Tibial nerve (tissue), 4 donors: ENCODE data around the gene RBL2.
"Not testable (repeated sequence)": the region's sequence is repeated elsewhere in the genome, so short reads cannot be mapped to it uniquely, and the experiment has no call there.

Source experiments
- EP300 ChIP-seq, 2 donors: sonication (generic); formaldehyde crosslinking; IDR thresholded peaks; one replicate each; pipeline ENCODE4 v1.6.1; 2017; ENCODE audit warnings: antibody characterized with exemption in 2 of 2, mild to moderate bottlenecking in 1 of 2
- POLR2A ChIP-seq, 2 donors: fragments of 450-650 bp; IDR thresholded peaks; one replicate each; pipeline ENCODE4 v1.6.1; 2017; ENCODE audit warnings: antibody characterized with exemption in 2 of 2, mild to moderate bottlenecking in 2 of 2, moderate library complexity in 2 of 2
- TF ChIP-seq, protein P1 (sequence below), 5 experiments: fragments of 200-600 bp in 3 of 5; fragments of 450-650 bp in 2 of 5; sonication (generic) in 3 of 5; IDR thresholded peaks; one replicate each; pipeline ENCODE4 v1.5.1; 2016 to 2019; ENCODE audit warnings: antibody characterized with exemption in 5 of 5, mild to moderate bottlenecking in 3 of 5, moderate library complexity in 2 of 5

DNA sequence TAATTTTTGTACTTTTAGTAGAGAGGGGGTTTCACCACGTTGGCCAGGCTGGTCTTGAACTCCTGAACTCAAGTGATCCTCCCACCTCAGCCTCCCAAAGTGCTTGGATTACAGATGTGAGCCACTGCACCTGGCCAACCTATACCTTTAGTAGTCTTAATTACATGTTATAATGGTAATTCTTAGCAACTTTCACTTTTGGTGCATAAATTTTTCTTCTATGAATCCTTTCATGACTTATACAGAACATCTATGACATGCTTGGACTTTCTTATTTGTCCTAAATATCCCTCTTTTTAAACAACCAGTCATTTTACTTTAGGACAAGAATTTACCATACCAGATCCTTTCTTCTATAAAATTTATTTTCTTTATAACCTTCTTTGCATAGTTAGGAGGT lies 10.3 kb upstream of the RBL2 start:
- TF ChIP-seq, protein P1, sequence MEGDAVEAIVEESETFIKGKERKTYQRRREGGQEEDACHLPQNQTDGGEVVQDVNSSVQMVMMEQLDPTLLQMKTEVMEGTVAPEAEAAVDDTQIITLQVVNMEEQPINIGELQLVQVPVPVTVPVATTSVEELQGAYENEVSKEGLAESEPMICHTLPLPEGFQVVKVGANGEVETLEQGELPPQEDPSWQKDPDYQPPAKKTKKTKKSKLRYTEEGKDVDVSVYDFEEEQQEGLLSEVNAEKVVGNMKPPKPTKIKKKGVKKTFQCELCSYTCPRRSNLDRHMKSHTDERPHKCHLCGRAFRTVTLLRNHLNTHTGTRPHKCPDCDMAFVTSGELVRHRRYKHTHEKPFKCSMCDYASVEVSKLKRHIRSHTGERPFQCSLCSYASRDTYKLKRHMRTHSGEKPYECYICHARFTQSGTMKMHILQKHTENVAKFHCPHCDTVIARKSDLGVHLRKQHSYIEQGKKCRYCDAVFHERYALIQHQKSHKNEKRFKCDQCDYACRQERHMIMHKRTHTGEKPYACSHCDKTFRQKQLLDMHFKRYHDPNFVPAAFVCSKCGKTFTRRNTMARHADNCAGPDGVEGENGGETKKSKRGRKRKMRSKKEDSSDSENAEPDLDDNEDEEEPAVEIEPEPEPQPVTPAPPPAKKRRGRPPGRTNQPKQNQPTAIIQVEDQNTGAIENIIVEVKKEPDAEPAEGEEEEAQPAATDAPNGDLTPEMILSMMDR (IDR thresholded peaks at IDR 0.05), result not testable (repeated sequence)
- not testable (repeated sequence) for TF ChIP-seq EP300, POLR2A (IDR thresholded peaks at IDR 0.05)
